PC-3 (cell line): ENCODE measurements around the gene AGAP1.

Source experiments
- EZH2 ChIP-seq: fragments of 300-600 bp; sonication (generic); IDR thresholded peaks from one replicate; pipeline ENCODE4 v1.6.1; 2017; ENCODE audit warnings: antibody characterized with exemption, mild to moderate bottlenecking, low read length; ENCODE audit not compliant: unreplicated experiment
- TF ChIP-seq, protein P1 (sequence below): fragments of 300-600 bp; sonication (generic); conservative IDR thresholded peaks from 2 replicates; pipeline ENCODE4 v1.5.1; 2017; ENCODE audit warnings: antibody characterized with exemption, low read depth, mild to moderate bottlenecking, low read length

DNA sequence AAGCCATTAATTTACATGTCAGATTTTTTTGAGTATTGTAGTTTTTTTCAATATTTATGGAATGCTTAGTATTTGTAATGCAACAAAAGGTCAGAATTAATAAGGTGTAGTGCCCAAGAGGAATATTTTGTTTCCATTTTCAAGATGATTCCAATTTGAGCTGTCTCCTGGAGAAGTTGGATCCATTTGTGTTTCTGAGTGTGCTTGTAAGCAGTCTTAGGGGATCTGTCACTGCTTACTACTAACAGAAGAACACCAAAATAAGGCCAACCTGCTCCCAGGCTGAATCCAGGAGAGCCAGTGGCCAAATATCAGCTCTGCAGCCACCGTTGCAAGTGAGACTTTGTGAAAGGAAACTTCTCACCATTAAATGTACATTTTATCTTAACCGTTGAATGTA lies 129.9 kb downstream of the AGAP1 start:
- TF ChIP-seq EZH2: no peak
- TF ChIP-seq, protein P1, sequence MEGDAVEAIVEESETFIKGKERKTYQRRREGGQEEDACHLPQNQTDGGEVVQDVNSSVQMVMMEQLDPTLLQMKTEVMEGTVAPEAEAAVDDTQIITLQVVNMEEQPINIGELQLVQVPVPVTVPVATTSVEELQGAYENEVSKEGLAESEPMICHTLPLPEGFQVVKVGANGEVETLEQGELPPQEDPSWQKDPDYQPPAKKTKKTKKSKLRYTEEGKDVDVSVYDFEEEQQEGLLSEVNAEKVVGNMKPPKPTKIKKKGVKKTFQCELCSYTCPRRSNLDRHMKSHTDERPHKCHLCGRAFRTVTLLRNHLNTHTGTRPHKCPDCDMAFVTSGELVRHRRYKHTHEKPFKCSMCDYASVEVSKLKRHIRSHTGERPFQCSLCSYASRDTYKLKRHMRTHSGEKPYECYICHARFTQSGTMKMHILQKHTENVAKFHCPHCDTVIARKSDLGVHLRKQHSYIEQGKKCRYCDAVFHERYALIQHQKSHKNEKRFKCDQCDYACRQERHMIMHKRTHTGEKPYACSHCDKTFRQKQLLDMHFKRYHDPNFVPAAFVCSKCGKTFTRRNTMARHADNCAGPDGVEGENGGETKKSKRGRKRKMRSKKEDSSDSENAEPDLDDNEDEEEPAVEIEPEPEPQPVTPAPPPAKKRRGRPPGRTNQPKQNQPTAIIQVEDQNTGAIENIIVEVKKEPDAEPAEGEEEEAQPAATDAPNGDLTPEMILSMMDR: no peak
